A673 (cell line): ENCODE data around the gene SIVA1. TPM values are rescaled to one million over a fixed set of nuclear protein-coding genes. Genes with fewer than 3 reads are reported as not detected.

Experiments
- BruUV-seq: library from RNA; stranded (reverse); fragments of 400-500 nt; replicated peaks from 2 replicates; lab custom pipeline; 2021; lab: Mats Ljungman, UMichigan
- CTCF ChIA-PET: fragments of 300-600 bp; sonication (Branson Sonifier 250); formaldehyde crosslinking; loops from one replicate; lab custom pipeline; 2022; ENCODE audit warnings: antibody characterized with exemption; lab: Charles Lee
- POLR2A ChIA-PET: fragments of 300-600 bp; sonication (Branson Sonifier 250); formaldehyde crosslinking; loops from one replicate; lab custom pipeline; 2022; ENCODE audit warnings: antibody characterized with exemption; ENCODE audit not compliant: low non-redundant PET; lab: Charles Lee
- DNase-seq: peaks from one replicate; pipeline ENCODE4 v3.0.0-alpha.2; 2015; ENCODE audit warnings: low spot score
- H3K27ac ChIP-seq: fragments of 200-600 bp; sonication (generic); 2 replicates; pipeline ENCODE4 v1.5.1; 2016; ENCODE audit warnings: mixed run types, low read depth, mild to moderate bottlenecking, mixed read lengths, antibody characterized with exemption, low read length; ENCODE audit not compliant: poor library complexity, severe bottlenecking
- H3K27me3 ChIP-seq: fragments of 200-600 bp; sonication (generic); replicated peaks from 2 replicates; pipeline ENCODE4 v1.6.1; 2017; ENCODE audit warnings: mixed run types, low read depth, mild to moderate bottlenecking, mixed read lengths, antibody characterized with exemption, low read length; ENCODE audit not compliant: insufficient read depth, poor library complexity
- H3K36me3 ChIP-seq: fragments of 200-600 bp; sonication (generic); 2 replicates; pipeline ENCODE4 v1.6.1; 2016; ENCODE audit warnings: mixed run types, mild to moderate bottlenecking, mixed read lengths, antibody characterized with exemption, low read length; ENCODE audit not compliant: insufficient read depth, poor library complexity, severe bottlenecking
- H3K4me1 ChIP-seq: fragments of 200-600 bp; sonication (generic); 2 replicates; pipeline ENCODE4 v1.6.1; 2017; ENCODE audit warnings: mixed run types, mild to moderate bottlenecking, mixed read lengths, antibody characterized with exemption, low read length; ENCODE audit not compliant: insufficient read depth, poor library complexity, severe bottlenecking
- H3K4me3 ChIP-seq: fragments of 200-600 bp; sonication (generic); 2 replicates; pipeline ENCODE4 v1.5.1; 2016; ENCODE audit warnings: low read depth, mixed run types, mild to moderate bottlenecking, mixed read lengths, low read length; ENCODE audit not compliant: poor library complexity, severe bottlenecking
- H3K9me3 ChIP-seq: fragments of 200-600 bp; sonication (generic); 2 replicates; pipeline ENCODE4 v1.6.1; 2016; ENCODE audit warnings: mixed run types, low read depth, mild to moderate bottlenecking, mixed read lengths, antibody characterized with exemption, low read length; ENCODE audit not compliant: poor library complexity, severe bottlenecking
- CTCF ChIP-seq: fragments of 300-800, 200-600 bp; sonication (generic); conservative IDR thresholded peaks from 2 replicates; pipeline ENCODE4 v1.5.1; 2017; ENCODE audit warnings: low read depth, mild to moderate bottlenecking, antibody characterized with exemption, low read length, moderate library complexity, mixed read lengths
- EZH2 ChIP-seq: fragments of 200-600 bp; sonication (generic); IDR thresholded peaks from 2 replicates; pipeline ENCODE4 v1.6.1; 2017; ENCODE audit warnings: borderline replicate concordance, low read depth, mild to moderate bottlenecking, mixed read lengths, antibody characterized with exemption, low read length; ENCODE audit not compliant: poor library complexity, severe bottlenecking
- intact Hi-C: fragments of 100-400 bp; cut with micrococcal nuclease; formaldehyde crosslinking; loops from one replicate; pipeline ENCODE4 v1.10.0; 2022; ENCODE audit not compliant: unreplicated experiment
- total RNA-seq: library from RNA; stranded (reverse); gene quantifications from 2 replicates; pipeline ENCODE4 v1.2.3, GENCODE V29; 2021

The SIVA1 gene
- total RNA-seq, 1 experiment from 2014 or later = 79.6 TPM

DNA sequence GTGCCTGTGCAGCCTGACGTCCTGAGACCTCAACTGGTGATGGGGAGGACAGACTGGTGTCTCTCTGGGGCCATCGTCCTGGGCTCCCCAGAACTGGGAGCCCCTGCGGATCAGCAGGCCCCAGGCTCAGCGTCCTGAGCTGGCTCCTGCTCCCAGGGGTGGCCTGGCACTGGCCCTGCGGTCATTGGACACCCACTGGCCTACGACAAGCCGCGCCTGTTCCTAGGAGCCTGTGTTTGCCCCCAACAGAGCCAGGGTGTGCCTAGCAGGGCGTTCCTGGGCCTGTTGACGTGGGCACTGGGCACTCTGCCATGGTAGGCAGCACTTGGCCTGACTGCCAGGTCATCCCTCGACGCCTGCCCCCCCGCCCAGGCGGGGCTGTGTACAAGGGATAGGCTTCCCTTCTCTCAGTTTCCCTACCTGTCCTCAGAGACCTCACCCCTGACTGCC is 20.6 kb upstream of the SIVA1 start:
- Histone ChIP-seq H3K36me3 (no peaks in the 10 kb centered on the region), H3K4me3 (no peak overlapping the region), H3K27ac (no peak overlapping the region), H3K4me1 (no peaks in the 10 kb centered on the region), H3K9me3 (no peaks in the 10 kb centered on the region), H3K27me3 (no peaks in the 10 kb centered on the region)
- CTCF ChIA-PET = no interaction called here
- TF ChIP-seq CTCF (no peak), EZH2 (no peak)
- intact Hi-C loops = no loop called here
- DNase-seq = no peak
- BruUV-seq = no TSS peak
- POLR2A ChIA-PET = no interaction called here

GRCh38 chr14:104732931-104733681 is 19.8 kb upstream of the SIVA1 start:
- Histone ChIP-seq H3K9me3 (no peaks in the 10 kb centered on the region), H3K4me3 (no peak overlapping the region), H3K27me3 (no peaks in the 10 kb centered on the region), H3K4me1 (no peaks in the 10 kb centered on the region), H3K27ac (no peak overlapping the region), H3K36me3 (no peaks in the 10 kb centered on the region)
- ChIA-PET POLR2A (no interaction called here), CTCF (no interaction called here)
- BruUV-seq = no TSS peak
- intact Hi-C loops = no loop called here
- no peak for DNase-seq
- TF ChIP-seq CTCF = no peak
- TF ChIP-seq EZH2 = no peak

DNA sequence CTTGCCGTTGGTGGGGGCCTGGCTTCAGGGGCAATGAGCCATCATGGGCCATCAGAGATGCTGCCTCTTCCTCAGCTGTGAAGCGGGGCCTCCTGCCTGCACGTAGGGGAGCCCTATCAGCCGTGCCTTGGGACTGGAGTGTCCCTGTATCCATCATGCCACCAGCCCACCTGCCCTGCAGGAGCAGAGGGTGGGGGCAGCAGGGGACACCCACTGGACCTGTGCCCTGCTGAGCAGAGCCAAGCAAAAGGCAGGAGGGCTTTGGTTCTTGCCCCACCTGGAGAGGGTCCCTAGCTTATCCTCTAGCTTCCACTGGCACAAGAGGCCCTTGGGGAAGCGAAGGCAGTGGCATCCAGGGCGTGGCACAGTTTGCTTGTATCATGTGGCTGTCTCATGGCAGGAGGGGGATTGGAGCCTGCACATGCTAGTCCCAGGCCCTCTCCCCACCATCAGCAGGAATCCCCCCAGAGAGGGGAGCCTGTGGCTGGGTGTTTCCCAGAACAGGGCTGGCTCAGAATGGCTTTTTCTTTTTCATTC is 18.8 kb upstream of the SIVA1 start:
- Histone ChIP-seq H3K4me3 (no peak overlapping the region), H3K4me1 (no peaks in the 10 kb centered on the region), H3K27ac (no peak overlapping the region), H3K9me3 (no peaks in the 10 kb centered on the region), H3K36me3 (no peaks in the 10 kb centered on the region), H3K27me3 (no peaks in the 10 kb centered on the region)
- intact Hi-C loops = no loop called here
- DNase-seq = no peak
- POLR2A ChIA-PET = no interaction called here
- no TSS peak for BruUV-seq
- CTCF ChIA-PET = no interaction called here
- TF ChIP-seq CTCF (no peak), EZH2 (no peak)
